Measurements from ENCODE around the gene IQGAP1.

IQGAP1 gene

DNA sequence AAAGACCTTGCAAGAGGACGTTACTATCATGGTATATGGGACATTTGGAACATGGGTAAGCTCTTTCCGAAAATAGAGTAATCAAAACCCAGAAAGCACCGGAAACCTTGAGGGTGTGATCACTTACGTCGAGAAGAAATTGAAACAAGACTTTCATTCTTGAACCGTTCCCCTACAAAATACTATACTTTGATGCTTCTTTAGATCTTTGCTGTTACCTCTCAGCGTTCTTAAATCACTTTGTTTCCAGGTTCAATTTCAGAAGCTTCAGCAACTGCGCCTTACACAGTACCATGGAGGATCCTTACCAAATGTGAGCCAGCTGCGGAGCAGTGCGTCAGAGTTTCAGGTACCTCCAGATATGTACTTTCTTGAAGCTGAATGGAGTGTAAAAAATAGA is 151.7 kb downstream of the IQGAP1 start:
- Histone ChIP-seq H3K4me3 (ENCODE audit: low read depth in 1 of 2, low read length in 2 of 2) (no peak overlapping the region), H3K36me3 (ENCODE audit: control insufficient read depth in 1 of 2, insufficient read depth in 2 of 2, low read length in 2 of 2) (peaks cover 0 to 8% of the 10 kb centered on the region in 2 donors), H3K27me3 (ENCODE audit: low read depth, low read length) (no peaks in the 10 kb centered on the region)

DNA sequence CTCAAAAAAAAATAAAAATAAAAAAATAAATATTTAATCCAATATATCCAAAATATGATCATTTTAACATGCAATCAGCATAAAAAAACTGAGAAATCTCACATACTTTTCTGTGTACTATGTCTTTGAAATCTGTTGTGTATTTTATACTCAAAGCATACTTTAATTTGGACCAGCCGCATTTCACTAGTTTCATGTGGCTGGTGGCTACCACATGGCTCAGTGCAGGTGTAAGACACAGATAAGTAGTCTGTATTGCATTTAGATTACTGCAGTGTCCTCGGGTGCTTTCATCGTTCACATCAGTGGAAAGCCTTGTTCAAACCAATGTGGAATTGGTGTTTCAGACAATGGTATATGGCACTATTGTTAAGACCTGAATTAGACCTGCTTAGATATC is 152.7 kb downstream of the IQGAP1 start:
- H3K4me1 ChIP-seq (ENCODE audit: control insufficient read depth in 1 of 2, insufficient read depth in 2 of 2, low read length in 2 of 2), result peaks cover 0 to 13% of the 10 kb centered on the region in 2 donors
- H3K27me3 ChIP-seq (ENCODE audit: low read depth, low read length), result no peaks in the 10 kb centered on the region
- no peak overlapping the region for H3K27ac ChIP-seq (ENCODE audit: low read length)
- H3K9me3 ChIP-seq (ENCODE audit: control insufficient read depth in 1 of 2, low read length in 2 of 2), result no peaks in the 10 kb centered on the region
- peaks cover 0 to 8% of the 10 kb centered on the region in 2 donors for H3K36me3 ChIP-seq (ENCODE audit: control insufficient read depth in 1 of 2, insufficient read depth in 2 of 2, low read length in 2 of 2)
- no peak overlapping the region for H3K4me3 ChIP-seq (ENCODE audit: low read depth in 1 of 2, low read length in 2 of 2)

More for the DNA sequence above, 151.7 kb downstream of the IQGAP1 start:
- H3K27ac ChIP-seq (ENCODE audit: low read length), result peak overlapping the region; percentile 33
- peaks cover 0 to 18% of the 10 kb centered on the region in 2 donors for H3K4me1 ChIP-seq (ENCODE audit: control insufficient read depth in 1 of 2, insufficient read depth in 2 of 2, low read length in 2 of 2)
- H3K9me3 ChIP-seq (ENCODE audit: control insufficient read depth in 1 of 2, low read length in 2 of 2), result no peaks in the 10 kb centered on the region

DNA sequence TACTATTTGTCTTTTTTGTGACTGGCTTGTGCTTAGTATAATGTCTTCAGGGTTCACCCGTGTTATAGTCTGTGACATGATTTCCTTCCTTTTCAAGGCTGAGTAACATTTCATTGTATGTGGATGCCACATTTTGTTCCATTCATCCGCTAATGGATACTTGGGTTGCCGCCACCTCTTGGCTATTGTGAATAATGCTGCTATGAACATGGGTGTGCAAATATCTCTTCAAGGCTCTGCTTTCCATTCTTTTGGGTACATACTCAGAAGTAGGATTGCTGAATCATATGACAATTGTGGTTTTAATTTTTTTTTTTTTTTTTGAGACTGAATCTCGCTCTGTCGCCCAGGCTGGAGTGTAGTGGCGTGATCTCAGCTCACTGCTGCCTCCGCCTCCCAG is 157.1 kb downstream of the IQGAP1 start:
- H3K4me3 ChIP-seq (ENCODE audit: low read depth in 1 of 2, low read length in 2 of 2), result no peak overlapping the region
- H3K9me3 ChIP-seq (ENCODE audit: control insufficient read depth in 1 of 2, low read length in 2 of 2), result no peaks in the 10 kb centered on the region
- no peaks in the 10 kb centered on the region for H3K27me3 ChIP-seq (ENCODE audit: low read depth, low read length)
- H3K36me3 ChIP-seq (ENCODE audit: control insufficient read depth in 1 of 2, insufficient read depth in 2 of 2, low read length in 2 of 2), result peaks cover 0 to 8% of the 10 kb centered on the region in 2 donors
- H3K27ac ChIP-seq (ENCODE audit: low read length), result no peak overlapping the region
- no peaks in the 10 kb centered on the region for H3K4me1 ChIP-seq (ENCODE audit: control insufficient read depth in 1 of 2, insufficient read depth in 2 of 2, low read length in 2 of 2)

DNA sequence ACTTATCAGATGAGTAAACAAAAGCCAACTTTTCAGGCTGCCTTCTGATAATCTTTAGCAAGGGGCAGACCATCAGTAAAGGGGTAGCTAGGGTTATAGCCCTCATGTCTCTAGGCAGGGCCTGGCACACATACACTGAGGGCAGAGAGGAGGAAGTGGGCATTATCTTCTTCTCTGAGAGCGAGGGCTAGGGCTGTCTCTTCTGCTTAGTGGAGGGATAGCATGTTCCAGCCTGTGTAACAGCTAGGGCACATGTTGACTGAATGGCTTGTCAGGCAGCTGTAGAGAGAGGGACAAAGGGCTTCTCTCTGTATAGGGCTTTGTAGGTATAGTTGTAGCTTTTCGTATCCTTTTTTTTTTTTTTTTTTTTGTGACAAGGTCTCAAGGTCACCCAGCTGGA is 159.5 kb downstream of the IQGAP1 start:
- no peak overlapping the region for H3K27ac ChIP-seq (ENCODE audit: low read length)

DNA sequence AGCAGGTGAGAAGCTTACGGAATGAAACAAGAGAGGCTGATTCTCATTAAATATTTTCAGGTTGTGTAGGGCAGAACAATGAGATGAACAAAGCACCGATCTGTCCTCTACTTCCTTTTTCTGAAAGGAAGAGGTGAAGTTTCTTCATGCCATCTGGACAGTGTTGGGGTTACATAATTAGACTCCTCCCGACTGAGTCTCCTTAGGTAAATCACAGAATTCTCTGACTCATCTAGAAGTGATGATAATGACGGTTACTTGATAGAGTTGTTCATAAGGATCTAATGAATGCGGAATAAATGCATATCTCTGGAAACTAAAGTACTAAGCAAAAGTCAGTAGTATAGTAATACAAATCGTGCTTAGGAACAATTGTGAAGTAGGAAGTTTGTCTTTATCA is 162.9 kb downstream of the IQGAP1 start:
- no peaks in the 10 kb centered on the region for H3K9me3 ChIP-seq (ENCODE audit: control insufficient read depth in 1 of 2, low read length in 2 of 2)
- H3K27me3 ChIP-seq (ENCODE audit: low read depth, low read length), result no peaks in the 10 kb centered on the region
- H3K4me1 ChIP-seq (ENCODE audit: control insufficient read depth in 1 of 2, insufficient read depth in 2 of 2, low read length in 2 of 2), result peaks cover 0 to 26% of the 10 kb centered on the region in 2 donors
- no peak overlapping the region for H3K4me3 ChIP-seq (ENCODE audit: low read depth in 1 of 2, low read length in 2 of 2)
- H3K36me3 ChIP-seq (ENCODE audit: control insufficient read depth in 1 of 2, insufficient read depth in 2 of 2, low read length in 2 of 2), result no peaks in the 10 kb centered on the region
- H3K27ac ChIP-seq (ENCODE audit: low read length), result no peak overlapping the region

More for the DNA sequence above, 159.5 kb downstream of the IQGAP1 start:
- Histone ChIP-seq H3K27me3 (ENCODE audit: low read depth, low read length) (no peaks in the 10 kb centered on the region), H3K36me3 (ENCODE audit: control insufficient read depth in 1 of 2, insufficient read depth in 2 of 2, low read length in 2 of 2) (no peaks in the 10 kb centered on the region), H3K9me3 (ENCODE audit: control insufficient read depth in 1 of 2, low read length in 2 of 2) (no peaks in the 10 kb centered on the region), H3K4me3 (ENCODE audit: low read depth in 1 of 2, low read length in 2 of 2) (no peak overlapping the region), H3K4me1 (ENCODE audit: control insufficient read depth in 1 of 2, insufficient read depth in 2 of 2, low read length in 2 of 2) (peaks cover 0 to 12% of the 10 kb centered on the region in 2 donors)

Data from muscle layer of duodenum (tissue), 2 donors.